KMS-11 (cell line): Measurements from ENCODE around the gene PHLDB1.
"Not testable (repeated sequence)": the region's sequence is repeated elsewhere in the genome, so short reads cannot be mapped to it uniquely, and the experiment has no call there.

Source experiments
- H2AFZ ChIP-seq: fragments of 200-600 bp; sonication (generic); 2 replicates; pipeline ENCODE4 v1.6.1; 2016; ENCODE audit warnings: antibody characterized with exemption, mixed run types, low read depth
- H3K27ac ChIP-seq: fragments of 200-600 bp; sonication (generic); 2 replicates; pipeline ENCODE4 v1.6.1; 2016; ENCODE audit warnings: mild to moderate bottlenecking, mixed run types
- H3K27me3 ChIP-seq: fragments of 200-600 bp; sonication (generic); 2 replicates; pipeline ENCODE4 v1.6.1; 2017; ENCODE audit warnings: mild to moderate bottlenecking, low read depth, mixed run types, moderate library complexity; ENCODE audit not compliant: insufficient read depth
- H3K36me3 ChIP-seq: fragments of 200-600 bp; sonication (generic); 2 replicates; pipeline ENCODE4 v1.6.1; 2017; ENCODE audit warnings: mild to moderate bottlenecking, mixed run types; ENCODE audit not compliant: insufficient read depth
- H3K4me1 ChIP-seq: fragments of 200-600 bp; sonication (generic); 2 replicates; pipeline ENCODE4 v1.6.1; 2016; ENCODE audit warnings: mild to moderate bottlenecking, low read depth, mixed run types; ENCODE audit not compliant: poor library complexity, severe bottlenecking
- H3K4me2 ChIP-seq: fragments of 200-600 bp; sonication (generic); 2 replicates; pipeline ENCODE4 v1.7.0; 2016; ENCODE audit warnings: mild to moderate bottlenecking, mixed run types
- H3K4me3 ChIP-seq: fragments of 200-600 bp; sonication (generic); IDR thresholded peaks from 2 replicates; pipeline ENCODE4 v1.6.1; 2017; ENCODE audit warnings: low read depth, low read length, mixed read lengths; ENCODE audit not compliant: insufficient read depth
- H3K79me2 ChIP-seq: fragments of 200-600 bp; sonication (generic); 2 replicates; pipeline ENCODE4 v1.6.1; 2016; ENCODE audit warnings: low read depth, mixed run types; ENCODE audit not compliant: insufficient read depth
- H3K9ac ChIP-seq: fragments of 200-600 bp; sonication (generic); 2 replicates; pipeline ENCODE4 v1.6.1; 2016; ENCODE audit warnings: mild to moderate bottlenecking, mixed run types
- H4K20me1 ChIP-seq: fragments of 200-600 bp; sonication (generic); 2 replicates; pipeline ENCODE4 v1.6.1; 2016; ENCODE audit warnings: mild to moderate bottlenecking, mixed run types; ENCODE audit not compliant: insufficient read depth
- TF ChIP-seq, protein P1 (sequence below): fragments of 200-600 bp; sonication (generic); conservative IDR thresholded peaks from 2 replicates; pipeline ENCODE4 v1.6.1; 2017; ENCODE audit warnings: low read depth, mild to moderate bottlenecking, antibody characterized with exemption, low read length, moderate library complexity, mixed read lengths

Gene PHLDB1

DNA sequence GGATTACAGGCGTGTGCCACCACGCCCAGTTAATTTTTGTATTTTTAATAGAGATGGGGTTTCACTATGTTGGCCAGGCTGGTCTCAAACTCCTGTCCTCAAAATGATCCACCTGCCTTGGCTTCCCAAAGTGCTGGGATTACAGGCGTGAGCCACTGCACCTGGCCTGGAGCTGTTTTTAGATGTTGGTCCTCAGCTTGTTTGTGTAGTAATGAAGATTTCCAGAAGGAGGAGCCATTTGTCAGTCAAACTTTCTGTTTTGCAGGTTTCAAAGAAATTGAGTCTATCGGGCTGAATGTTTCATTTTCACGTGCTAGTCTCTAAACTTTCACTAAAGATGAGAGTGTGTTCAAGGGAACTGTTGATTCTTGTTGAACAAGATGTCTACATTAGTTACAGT lies 12.4 kb upstream of the PHLDB1 start:
- H3K9ac ChIP-seq, H3K4me3 ChIP-seq, H3K79me2 ChIP-seq, H3K36me3 ChIP-seq, H3K27ac ChIP-seq, H3K27me3 ChIP-seq, H2AFZ ChIP-seq, H4K20me1 ChIP-seq: not testable (repeated sequence)
- TF ChIP-seq, protein P1, sequence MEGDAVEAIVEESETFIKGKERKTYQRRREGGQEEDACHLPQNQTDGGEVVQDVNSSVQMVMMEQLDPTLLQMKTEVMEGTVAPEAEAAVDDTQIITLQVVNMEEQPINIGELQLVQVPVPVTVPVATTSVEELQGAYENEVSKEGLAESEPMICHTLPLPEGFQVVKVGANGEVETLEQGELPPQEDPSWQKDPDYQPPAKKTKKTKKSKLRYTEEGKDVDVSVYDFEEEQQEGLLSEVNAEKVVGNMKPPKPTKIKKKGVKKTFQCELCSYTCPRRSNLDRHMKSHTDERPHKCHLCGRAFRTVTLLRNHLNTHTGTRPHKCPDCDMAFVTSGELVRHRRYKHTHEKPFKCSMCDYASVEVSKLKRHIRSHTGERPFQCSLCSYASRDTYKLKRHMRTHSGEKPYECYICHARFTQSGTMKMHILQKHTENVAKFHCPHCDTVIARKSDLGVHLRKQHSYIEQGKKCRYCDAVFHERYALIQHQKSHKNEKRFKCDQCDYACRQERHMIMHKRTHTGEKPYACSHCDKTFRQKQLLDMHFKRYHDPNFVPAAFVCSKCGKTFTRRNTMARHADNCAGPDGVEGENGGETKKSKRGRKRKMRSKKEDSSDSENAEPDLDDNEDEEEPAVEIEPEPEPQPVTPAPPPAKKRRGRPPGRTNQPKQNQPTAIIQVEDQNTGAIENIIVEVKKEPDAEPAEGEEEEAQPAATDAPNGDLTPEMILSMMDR: peak; percentile 45; the same call in 1 of the 2 replicates
- Histone ChIP-seq H3K4me2 (peak overlapping the region; percentile 15; the same call in 1 of the 2 replicates), H3K4me1 (peaks cover 19% of the 10 kb centered on the region)

DNA sequence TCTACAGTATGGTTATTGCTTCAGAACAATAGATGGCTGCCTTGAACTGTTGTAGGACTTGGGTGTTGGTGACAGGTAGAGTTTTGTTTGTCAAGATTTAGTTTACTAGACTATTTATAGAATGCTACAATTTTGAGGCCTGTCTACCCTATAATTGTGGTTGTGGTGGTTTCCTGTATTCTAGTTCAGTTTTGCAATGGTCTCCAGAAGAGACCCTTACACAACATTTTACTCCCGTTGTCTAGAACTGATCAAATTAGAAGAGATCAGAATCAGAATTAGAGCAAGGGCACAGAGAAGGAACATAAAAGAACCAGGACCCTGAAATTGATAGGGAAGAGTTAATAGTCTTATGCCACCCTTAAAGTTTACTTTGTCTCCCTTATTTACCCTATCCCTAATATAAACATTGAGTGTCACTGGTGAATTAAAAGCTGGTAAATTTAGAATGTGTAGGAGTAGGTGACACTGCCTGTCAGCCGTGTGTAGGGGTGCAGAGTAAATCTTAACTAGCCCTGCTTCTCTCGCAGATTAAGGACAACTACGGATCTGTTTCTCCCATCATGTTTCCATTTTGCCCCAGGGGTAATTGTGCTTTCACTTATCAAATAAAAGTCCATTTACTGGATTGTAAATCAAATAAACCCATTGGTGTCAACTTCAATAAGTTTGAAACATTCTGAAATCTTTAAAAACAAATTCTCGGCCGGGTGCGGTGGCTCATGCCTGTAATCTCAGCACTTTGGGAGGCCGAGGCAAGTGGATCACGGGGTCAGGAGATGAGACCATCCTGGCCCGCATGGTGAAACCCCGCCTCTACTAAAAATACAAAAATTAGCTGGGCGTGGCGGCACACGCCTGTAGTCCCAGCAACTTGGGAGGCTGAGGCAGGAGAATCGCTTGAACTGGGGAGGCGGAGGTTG lies 10.9 kb upstream of the PHLDB1 start:
- TF ChIP-seq, protein P1: no peak
- no peak overlapping the region for H3K4me2 ChIP-seq
- H3K36me3 ChIP-seq: no peaks in the 10 kb centered on the region
- peaks cover 19% of the 10 kb centered on the region for H3K4me1 ChIP-seq
- H3K4me3 ChIP-seq: no peak overlapping the region
- no peaks in the 10 kb centered on the region for H4K20me1 ChIP-seq
- H2AFZ ChIP-seq: no peak overlapping the region
- H3K27ac ChIP-seq: no peak overlapping the region
- no peaks in the 10 kb centered on the region for H3K27me3 ChIP-seq
- no peak overlapping the region for H3K9ac ChIP-seq
- no peaks in the 10 kb centered on the region for H3K79me2 ChIP-seq

DNA sequence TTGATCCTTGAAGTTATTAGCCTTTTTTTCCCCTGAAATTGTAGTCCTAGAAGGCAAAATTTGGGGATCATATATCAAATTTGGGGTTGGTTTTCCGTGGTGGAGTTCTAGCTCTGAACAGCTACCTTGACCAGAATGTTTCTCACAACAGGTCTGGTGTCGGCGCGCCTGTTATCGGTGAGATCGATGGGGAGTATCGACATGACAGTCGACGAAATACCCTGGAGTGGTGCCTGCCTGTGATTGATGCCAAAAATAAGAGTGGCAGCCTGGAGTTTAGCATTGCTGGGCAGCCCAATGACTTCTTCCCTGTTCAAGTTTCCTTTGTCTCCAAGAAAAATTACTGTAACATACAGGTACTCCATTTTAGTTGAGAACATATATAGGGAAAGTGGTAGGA lies 9.9 kb upstream of the PHLDB1 start:
- Histone ChIP-seq H3K4me1 (peaks cover 19% of the 10 kb centered on the region), H3K27ac (no peak overlapping the region), H3K79me2 (no peaks in the 10 kb centered on the region), H4K20me1 (no peaks in the 10 kb centered on the region), H3K4me2 (no peak overlapping the region), H2AFZ (no peak overlapping the region), H3K4me3 (no peak overlapping the region), H3K9ac (no peak overlapping the region), H3K36me3 (no peaks in the 10 kb centered on the region), H3K27me3 (no peaks in the 10 kb centered on the region)
- TF ChIP-seq, protein P1: no peak

DNA sequence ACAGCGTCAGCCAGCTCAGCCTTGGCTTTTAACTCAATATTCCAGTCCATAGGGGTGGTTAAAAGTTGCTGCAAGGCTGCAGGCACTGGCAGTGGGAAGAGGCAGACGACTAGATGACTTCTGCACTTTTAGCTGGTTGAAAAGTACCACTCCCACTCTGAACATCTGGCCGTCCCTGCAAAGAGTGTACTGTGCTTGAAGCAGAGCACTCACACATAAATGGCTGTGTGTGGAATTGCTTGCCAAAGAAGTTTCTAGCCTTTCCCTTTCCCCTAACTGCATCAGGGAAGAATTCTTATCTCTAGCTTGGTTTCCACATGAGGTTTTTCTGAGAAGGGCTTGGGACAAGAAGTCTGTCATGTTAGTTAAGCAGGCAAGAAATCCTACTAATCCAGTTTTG lies 5.1 kb upstream of the PHLDB1 start:
- Histone ChIP-seq H2AFZ (no peak overlapping the region), H4K20me1 (no peaks in the 10 kb centered on the region), H3K4me1 (no peaks in the 10 kb centered on the region), H3K27me3 (no peaks in the 10 kb centered on the region), H3K4me3 (no peak overlapping the region), H3K4me2 (no peak overlapping the region), H3K36me3 (no peaks in the 10 kb centered on the region), H3K79me2 (no peaks in the 10 kb centered on the region), H3K27ac (no peak overlapping the region), H3K9ac (no peak overlapping the region)
- TF ChIP-seq, protein P1: no peak

DNA sequence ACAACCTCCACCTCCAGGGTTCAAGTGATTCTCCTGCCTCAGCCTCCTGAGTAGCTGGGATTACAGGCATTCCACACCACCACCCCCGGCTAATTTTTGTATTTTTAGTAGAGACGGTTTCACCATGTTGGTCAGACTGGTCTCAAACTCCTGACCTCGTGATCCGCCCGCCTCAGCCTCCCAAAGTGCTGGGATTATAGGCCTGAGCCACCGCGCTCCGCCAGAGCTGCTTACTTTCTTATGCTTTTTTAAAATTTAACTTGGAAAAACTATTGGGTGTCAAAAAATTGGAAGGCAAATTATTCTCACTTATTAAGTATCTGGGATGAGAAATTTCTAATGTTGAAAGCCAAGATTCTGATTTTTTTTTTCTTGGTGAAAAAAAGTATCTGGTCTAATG lies 3.7 kb upstream of the PHLDB1 start:
- not testable (repeated sequence) for H3K27ac ChIP-seq, H2AFZ ChIP-seq, H3K4me2 ChIP-seq, H3K27me3 ChIP-seq, H3K79me2 ChIP-seq, H3K4me1 ChIP-seq, H3K9ac ChIP-seq, H3K4me3 ChIP-seq, H3K36me3 ChIP-seq, H4K20me1 ChIP-seq
